ENCODE measurements around the gene ADAM11. TPM values are rescaled to one million over a fixed set of nuclear protein-coding genes. Genes with fewer than 3 reads are reported as not detected.

ADAM11 gene
- total and polyA plus RNA-seq, 7 donors = under 0.01 to 3.3 (median 2.5) TPM; not detected in 1

GRCh38 chr17:44770166-44770925, 11.6 kb downstream of the ADAM11 start:
- H3K27me3 ChIP-seq = peaks cover 5 to 10% (median 9%) of the 10 kb centered on the region in 3 donors

GRCh38 chr17:44772308-44773045, 13.7 kb downstream of the ADAM11 start:
- no peak for TF ChIP-seq CTCF (IDR thresholded peaks at IDR 0.05)
- no peak for TF ChIP-seq POLR2A (IDR thresholded peaks at IDR 0.05)
- TF ChIP-seq POLR2AphosphoS5 (IDR thresholded peaks at IDR 0.05) = no peak
- no peak for TF ChIP-seq EP300 (IDR thresholded peaks at IDR 0.05)
- H3K9me3 ChIP-seq = no peaks in the 10 kb centered on the region
- H3K27ac ChIP-seq = no peak overlapping the region
- H3K27me3 ChIP-seq = peaks cover 5 to 10% (median 9%) of the 10 kb centered on the region in 3 donors
- WGBS, 2 donors = 39 to 73% methylated on average over 21 of the region's 21 CpGs
- H3K4me3 ChIP-seq = no peak overlapping the region
- H3K36me3 ChIP-seq = no peaks in the 10 kb centered on the region
- DNase-seq = no peak
- intact Hi-C loops (cut with DNase I) = no loop called here
- H3K4me1 ChIP-seq = peaks cover 0 to 32% (median 18%) of the 10 kb centered on the region in 4 donors

More at GRCh38 chr17:44770166-44770925, 11.6 kb downstream of the ADAM11 start:
- Histone ChIP-seq H3K4me3 (no peak overlapping the region), H3K36me3 (no peaks in the 10 kb centered on the region), H3K27ac (no peak overlapping the region), H3K9me3 (no peaks in the 10 kb centered on the region), H3K4me1 (peaks cover 0 to 14% (median 5%) of the 10 kb centered on the region in 4 donors)
- TF ChIP-seq CTCF (IDR thresholded peaks at IDR 0.05) (no peak), POLR2AphosphoS5 (IDR thresholded peaks at IDR 0.05) (no peak), POLR2A (IDR thresholded peaks at IDR 0.05) (no peak), EP300 (IDR thresholded peaks at IDR 0.05) (no peak)
- no peak for DNase-seq
- intact Hi-C loops (cut with DNase I) = no loop called here
- 58 to 72% methylated on average over 10 to 11 of the region's 11 CpGs for WGBS, 2 donors

- 46 to 63% methylated on average over 6 of the region's 6 CpGs for WGBS, 2 donors
- Histone ChIP-seq H3K36me3 (no peaks in the 10 kb centered on the region), H3K27ac (no peak overlapping the region), H3K27me3 (peaks cover 5 to 10% (median 9%) of the 10 kb centered on the region in 3 donors), H3K4me3 (no peak overlapping the region), H3K4me1 (peaks cover 0 to 36% (median 18%) of the 10 kb centered on the region in 4 donors), H3K9me3 (no peaks in the 10 kb centered on the region)
- no peak for TF ChIP-seq EP300 (IDR thresholded peaks at IDR 0.05)
- no peak for TF ChIP-seq POLR2AphosphoS5 (IDR thresholded peaks at IDR 0.05)
- no peak for TF ChIP-seq CTCF (IDR thresholded peaks at IDR 0.05)
- TF ChIP-seq POLR2A (IDR thresholded peaks at IDR 0.05) = no peak
- intact Hi-C loops (cut with DNase I) = no loop called here
- no peak for DNase-seq
These were observed 14.4 kb downstream of the ADAM11 start for GRCh38 chr17:44773140-44773539.

- DNase-seq = peak; percentile 92
- intact Hi-C loops (cut with DNase I) = loop anchor here (1.0 to 5.0 kb wide), 3 partner anchors 53 to 246 kb away; no protein-coding TSS in a partner anchor
- H3K9me3 ChIP-seq = no peaks in the 10 kb centered on the region
- H3K27ac ChIP-seq = peak overlapping the region; percentile 43 to 90 (median 80)
- no peaks in the 10 kb centered on the region for H3K36me3 ChIP-seq
- 14 to 28% methylated on average over 42 of the region's 42 CpGs for WGBS, 2 donors
- peak in 1 of 4 donors; percentile 16 for TF ChIP-seq POLR2AphosphoS5 (IDR thresholded peaks at IDR 0.05)
- TF ChIP-seq POLR2A (IDR thresholded peaks at IDR 0.05) = no peak
- TF ChIP-seq CTCF (IDR thresholded peaks at IDR 0.05) = peak; percentile 98 to 99 (median 99)
- TF ChIP-seq EP300 (IDR thresholded peaks at IDR 0.05) = no peak
- H3K27me3 ChIP-seq = peaks cover 5 to 10% (median 9%) of the 10 kb centered on the region in 3 donors
- peaks cover 0 to 45% (median 29%) of the 10 kb centered on the region in 4 donors for H3K4me1 ChIP-seq
- peak overlapping the region; percentile 35 to 70 (median 56) for H3K4me3 ChIP-seq
These were observed 15.7 kb downstream of the ADAM11 start for GRCh38 chr17:44774271-44775135.
